ENCODE results near the gene TCF4.

DNA sequence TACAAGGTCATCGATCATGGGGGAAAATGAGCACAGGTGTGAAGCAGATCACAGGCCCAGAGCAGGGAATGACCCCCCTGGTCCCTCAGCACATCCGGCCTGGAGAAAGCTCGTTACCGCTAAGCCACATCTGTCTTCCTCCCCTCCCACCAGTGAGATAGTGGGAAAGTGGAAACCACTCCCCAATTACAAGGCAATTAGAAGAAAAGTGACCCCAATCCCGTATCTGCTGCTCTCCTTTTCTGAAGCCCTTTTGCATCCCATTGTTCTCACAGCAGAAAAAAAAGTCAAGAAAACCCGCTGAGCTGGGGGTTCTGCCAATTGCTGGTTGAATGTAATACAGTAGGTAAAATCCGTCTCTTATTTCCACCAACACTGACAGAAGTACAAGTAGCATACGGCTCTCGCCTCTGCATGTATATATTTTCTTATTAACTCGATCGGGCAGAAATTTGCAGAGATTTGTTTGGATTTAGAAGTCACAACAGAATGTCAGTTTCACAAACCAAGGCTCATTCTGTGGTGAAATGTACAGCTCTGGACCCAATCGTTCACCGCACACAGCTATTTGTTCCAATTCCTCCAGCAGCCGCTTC lies 287.0 kb downstream of the TCF4 start:
- TF ChIP-seq, protein P1, sequence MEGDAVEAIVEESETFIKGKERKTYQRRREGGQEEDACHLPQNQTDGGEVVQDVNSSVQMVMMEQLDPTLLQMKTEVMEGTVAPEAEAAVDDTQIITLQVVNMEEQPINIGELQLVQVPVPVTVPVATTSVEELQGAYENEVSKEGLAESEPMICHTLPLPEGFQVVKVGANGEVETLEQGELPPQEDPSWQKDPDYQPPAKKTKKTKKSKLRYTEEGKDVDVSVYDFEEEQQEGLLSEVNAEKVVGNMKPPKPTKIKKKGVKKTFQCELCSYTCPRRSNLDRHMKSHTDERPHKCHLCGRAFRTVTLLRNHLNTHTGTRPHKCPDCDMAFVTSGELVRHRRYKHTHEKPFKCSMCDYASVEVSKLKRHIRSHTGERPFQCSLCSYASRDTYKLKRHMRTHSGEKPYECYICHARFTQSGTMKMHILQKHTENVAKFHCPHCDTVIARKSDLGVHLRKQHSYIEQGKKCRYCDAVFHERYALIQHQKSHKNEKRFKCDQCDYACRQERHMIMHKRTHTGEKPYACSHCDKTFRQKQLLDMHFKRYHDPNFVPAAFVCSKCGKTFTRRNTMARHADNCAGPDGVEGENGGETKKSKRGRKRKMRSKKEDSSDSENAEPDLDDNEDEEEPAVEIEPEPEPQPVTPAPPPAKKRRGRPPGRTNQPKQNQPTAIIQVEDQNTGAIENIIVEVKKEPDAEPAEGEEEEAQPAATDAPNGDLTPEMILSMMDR (IDR thresholded peaks at IDR 0.05): no peak
- no peak for TF ChIP-seq POLR2A (IDR thresholded peaks at IDR 0.05)
